HepG2 (cell line): Measurements from ENCODE around the gene ANO9. TPM values are rescaled to one million over a fixed set of nuclear protein-coding genes. Genes with fewer than 3 reads are reported as not detected.
A peak's percentile ranks its signal among the peaks of the same experiment; 100 is the strongest.

Experiments
- ATAC-seq: fragments of 200-7000 bp; cut with Tn5 transposase; 3 replicates; pipeline ENCODE4 v1.9.1; 2020; ENCODE audit warnings: mild to moderate bottlenecking, moderate library complexity
- BruUV-seq: library from RNA; stranded (reverse); fragments of 400-500 nt; replicated peaks from 2 replicates; lab custom pipeline; 2021; lab: Mats Ljungman, UMichigan
- CTCF ChIA-PET: fragments of 300-600 bp; formaldehyde crosslinking; extraction: SDS; loops from one replicate; lab custom pipeline; 2021; ENCODE audit warnings: low total read pairs, inconsistent platforms, low intra/inter-chr PET ratio; lab: Yijun Ruan, JAX
- POLR2A ChIA-PET: fragments of 350-600 bp; sonication (Branson Sonifier 250); formaldehyde crosslinking; loops from one replicate; lab custom pipeline; 2020; ENCODE audit warnings: antibody characterized with exemption, inconsistent platforms; lab: Yijun Ruan, JAX
- DNase-seq: peaks from one replicate; pipeline ENCODE4 v3.0.0-alpha.2; 2015; ENCODE audit warnings: low spot score
- FAIRE-seq: peaks from 3 replicates; lab custom pipeline; 2011; peaks lifted over from hg19 to GRCh38; lab: Jason Lieb, UNC
- H2AFZ ChIP-seq: one replicate; pipeline ENCODE4 v1.6.1; 2011; ENCODE audit warnings: low read length, inconsistent platforms
- H3K27ac ChIP-seq: fragments of 300-600 bp; 3 replicates; pipeline ENCODE4 v1.8.0; 2011; ENCODE audit warnings: mixed run types, mild to moderate bottlenecking, mixed read lengths, low read length, inconsistent platforms; ENCODE audit not compliant: insufficient read depth; ENCODE audit errors: extremely low read length
- H3K27me3 ChIP-seq, 2 experiments: fragments of 200-600 bp in 1 of 2; 2 replicates in 1 of 2; 3 replicates in 1 of 2; pipeline versions ENCODE4 v1.6.0 to v1.8.0; 2011; ENCODE audit warnings: low read length in 2 of 2, mild to moderate bottlenecking in 2 of 2, moderate library complexity in 2 of 2, inconsistent platforms in 1 of 2; ENCODE audit not compliant: insufficient read depth in 2 of 2, control insufficient read depth in 1 of 2
- H3K36me3 ChIP-seq, 2 experiments: fragments of 200-600 bp in 1 of 2; replicated peaks in 1 of 2; 2 replicates in 1 of 2; 3 replicates in 1 of 2; pipeline versions ENCODE4 v1.5.1 to v1.8.0; 2011; ENCODE audit warnings: low read length in 2 of 2, inconsistent platforms in 1 of 2; ENCODE audit not compliant: insufficient read depth in 2 of 2, control insufficient read depth in 1 of 2
- H3K4me1 ChIP-seq: 2 replicates; pipeline ENCODE4 v1.5.1; 2012; ENCODE audit warnings: low read length, inconsistent platforms; ENCODE audit not compliant: insufficient read depth
- H3K4me2 ChIP-seq: 2 replicates; pipeline ENCODE4 v1.6.0; 2011; ENCODE audit warnings: low read depth, low read length, inconsistent platforms
- H3K4me3 ChIP-seq, 3 experiments: fragments of 200-600 bp in 1 of 3; sonication (generic), shearing (Covaris generic) in 1 of 3; replicated peaks in 1 of 3; 2 replicates each; pipeline ENCODE4 v1.5.1; 2011 to 2016; ENCODE audit warnings: low read length in 3 of 3, inconsistent platforms in 2 of 3, low read depth in 2 of 3, mild to moderate bottlenecking in 2 of 3, control low read depth in 1 of 3, mixed read lengths in 1 of 3; ENCODE audit not compliant: insufficient read depth in 1 of 3
- H3K79me2 ChIP-seq: one replicate; pipeline ENCODE4 v1.6.1; 2011; ENCODE audit warnings: low read length, inconsistent platforms; ENCODE audit not compliant: insufficient read depth
- H3K9ac ChIP-seq: 2 replicates; pipeline ENCODE4 v1.6.0; 2011; ENCODE audit warnings: mild to moderate bottlenecking, low read depth, low read length, inconsistent platforms; ENCODE audit not compliant: insufficient read depth
- H3K9me3 ChIP-seq: 2 replicates; pipeline ENCODE4 v1.5.1; 2012; ENCODE audit warnings: mild to moderate bottlenecking, low read length
- H4K20me1 ChIP-seq: 2 replicates; pipeline ENCODE4 v1.6.0; 2011; ENCODE audit warnings: inconsistent platforms, mild to moderate bottlenecking, low read length, moderate library complexity; ENCODE audit not compliant: insufficient read depth
- ARNT ChIP-seq: fragments of 450-650 bp; IDR thresholded peaks from 2 replicates; pipeline ENCODE4 v1.6.1; 2017
- BORCS8-MEF2B ChIP-seq: sonication (generic); formaldehyde crosslinking; IDR thresholded peaks from 2 replicates; pipeline ENCODE4 v1.8.0; 2022; ENCODE audit warnings: mild to moderate bottlenecking, missing genetic modification reagents
- CTCF ChIP-seq: sonication (generic); formaldehyde crosslinking; IDR thresholded peaks from 2 replicates; pipeline ENCODE4 v1.5.0; 2020; ENCODE audit warnings: mild to moderate bottlenecking, missing genetic modification reagents, moderate library complexity
- DR1 ChIP-seq: sonication (generic); formaldehyde crosslinking; IDR thresholded peaks from 2 replicates; pipeline ENCODE4 v1.8.0; 2021; ENCODE audit warnings: mild to moderate bottlenecking, missing genetic modification reagents, inconsistent platforms
- FOXP1 ChIP-seq, 2 experiments: fragments of 450-650 bp in 1 of 2; IDR thresholded peaks; 2 replicates each; pipeline ENCODE4 v1.6.1; 2017 to 2018; ENCODE audit warnings: antibody characterized with exemption in 1 of 2
- HMG20B ChIP-seq: conservative IDR thresholded peaks from 2 replicates; pipeline ENCODE4 v1.6.1; 2016; ENCODE audit warnings: missing genetic modification reagents, missing compliant biosample characterization
- HNRNPLL ChIP-seq: fragments of 200-400 bp; formaldehyde crosslinking; IDR thresholded peaks from 2 replicates; pipeline ENCODE4 v1.6.1; 2017; ENCODE audit warnings: mild to moderate bottlenecking, low read depth, low read length; ENCODE audit not compliant: poor library complexity, severe bottlenecking
- NFYB ChIP-seq: sonication (generic); formaldehyde crosslinking; IDR thresholded peaks from 2 replicates; pipeline ENCODE4 v1.4.0; 2020; ENCODE audit warnings: missing genetic modification reagents
- NFYC ChIP-seq: IDR thresholded peaks from 2 replicates; pipeline ENCODE4 v1.6.1; 2016; ENCODE audit warnings: missing genetic modification reagents, missing compliant biosample characterization
- PHF8 ChIP-seq: sonication (generic); formaldehyde crosslinking; IDR thresholded peaks from 2 replicates; pipeline ENCODE4 v1.5.0; 2020; ENCODE audit warnings: missing genetic modification reagents
- PITX1 ChIP-seq: sonication (generic); formaldehyde crosslinking; IDR thresholded peaks from 2 replicates; pipeline ENCODE4 v1.5.1; 2020; ENCODE audit warnings: mild to moderate bottlenecking, missing genetic modification reagents
- POLR2A ChIP-seq, 2 experiments: IDR thresholded peaks; 2 replicates each; pipeline ENCODE4 v1.6.1; 2011; ENCODE audit warnings: low read depth in 2 of 2, low read length in 2 of 2, mild to moderate bottlenecking in 1 of 2, moderate library complexity in 1 of 2; ENCODE audit not compliant: insufficient read depth in 1 of 2
- ZNF281 ChIP-seq: sonication (generic); formaldehyde crosslinking; IDR thresholded peaks from 2 replicates; pipeline ENCODE4 v1.4.0; 2020; ENCODE audit warnings: missing genetic modification reagents, borderline replicate concordance
- ZNF558 ChIP-seq: sonication (generic); formaldehyde crosslinking; IDR thresholded peaks from 2 replicates; pipeline ENCODE4 v1.9.0; 2022; ENCODE audit warnings: mild to moderate bottlenecking, missing genetic modification reagents, borderline replicate concordance
- ZNF619 ChIP-seq: sonication (generic); formaldehyde crosslinking; IDR thresholded peaks from 2 replicates; pipeline ENCODE4 v1.4.0; 2020; ENCODE audit warnings: mild to moderate bottlenecking, missing genetic modification reagents
- ZNF749 ChIP-seq: sonication (generic); formaldehyde crosslinking; IDR thresholded peaks from 2 replicates; pipeline ENCODE4 v1.8.0; 2022; ENCODE audit warnings: mild to moderate bottlenecking, missing genetic modification reagents, moderate library complexity, borderline replicate concordance
- WGBS: methylation state at CpG from one replicate; pipeline ENCODE4 v1.1.6; 2017; ENCODE audit warnings: low lambda C conversion rate; 5-methylcytosine and 5-hydroxymethylcytosine counted together
- in situ Hi-C: cut with HindIII; loops from 2 replicates; pipeline ENCODE4 v1.10.0; 2017; ENCODE audit warnings: low pct_unique_long_range_greater_than_20kb; ENCODE audit not compliant: extremely low pct_ligation_motif_present
- intact Hi-C: fragments of 100-400 bp; cut with micrococcal nuclease; formaldehyde crosslinking; loops from one replicate; pipeline ENCODE4 v1.10.0; 2022; ENCODE audit not compliant: unreplicated experiment
- polyA plus RNA-seq, 8 experiments: library from polyadenylated mRNA; depleted of rRNA in 3 of 8; stranded (reverse) in 7 of 8; unstranded in 1 of 8; fragments of >200 nt; fragmentation: Illumina TruSeq in 4 of 8; extraction: Trizol in 4 of 8; gene quantifications; 2 replicates each; pipeline versions ENCODE4 v1.2.1 to v1.2.3, GENCODE V29; 2011 to 2016; ENCODE audit warnings: low read depth in 4 of 8, missing spikeins in 1 of 8, mixed read lengths in 1 of 8; ENCODE audit not compliant: insufficient read depth in 1 of 8
- total RNA-seq, 5 experiments: library from RNA; depleted of rRNA; stranded (reverse); fragments of >200 nt; fragmentation: Illumina TruSeq; extraction: Trizol; gene quantifications; 2 replicates each; pipeline ENCODE4 v1.2.3, GENCODE V29; 2016; ENCODE audit warnings: low read depth in 1 of 5
- TF ChIP-seq, protein P1 (sequence below): IDR thresholded peaks from 2 replicates; pipeline ENCODE4 v1.6.1; 2012; ENCODE audit warnings: inconsistent platforms

The ANO9 gene
- total and polyA plus RNA-seq, 2 of the 13 experiments (the other 11 are each of a cell fraction or from before 2014, with no cell fraction given), result 8.9 to 14.3 TPM

- TF ChIP-seq ZNF619 (CRISPR knock-in tag) (no peak), PHF8 (CRISPR knock-in tag) (0 out of 2 replicates have a peak, but pooled peaks have one; percentile 29), ZNF749 (CRISPR knock-in tag) (0 out of 2 replicates have a peak, but pooled peaks have one; percentile 30), HMG20B (CRISPR knock-in tag) (no peak), ZNF558 (CRISPR knock-in tag) (no peak), CTCF (CRISPR knock-in tag) (0 out of 2 replicates have a peak, but pooled peaks have one; percentile 11), ARNT (no peak)
- TF ChIP-seq, all 625 proteins: peak for 15
Observed at GRCh38 chr11:370070-370941, 71.5 kb downstream of the ANO9 start (continued).

- in situ Hi-C loops, result loop anchor here (5.0 kb wide), 1 partner anchor 67 kb away; no protein-coding TSS in a partner anchor
- peak within 1 kb of the TSS; percentile 53 to 83 (median 63) for H3K4me3 ChIP-seq
- no peak for DNase-seq
- peak; percentile 37; the same call in 1 of the 2 replicates for TF ChIP-seq NFYB (CRISPR knock-in tag)
- no peak for TF ChIP-seq BORCS8-MEF2B (CRISPR knock-in tag)
- TF ChIP-seq DR1 (CRISPR knock-in tag), result no peak
- 0 out of 2 replicates have a peak, but pooled peaks have one; percentile 30 for TF ChIP-seq ZNF281
- no peak for TF ChIP-seq FOXP1 (IDR thresholded peaks at IDR 0.05)
- no peak for TF ChIP-seq FOXP1 (CRISPR knock-in tag; IDR thresholded peaks at IDR 0.05)
- TF ChIP-seq POLR2A (IDR thresholded peaks at IDR 0.05; ENCODE audit: insufficient read depth in 1 of 2, low read depth in 2 of 2, low read length in 2 of 2), result 0 out of 4 replicates have a peak, but pooled peaks of 1 of the 2 experiments have one; percentile 23
- TF ChIP-seq, protein P1, sequence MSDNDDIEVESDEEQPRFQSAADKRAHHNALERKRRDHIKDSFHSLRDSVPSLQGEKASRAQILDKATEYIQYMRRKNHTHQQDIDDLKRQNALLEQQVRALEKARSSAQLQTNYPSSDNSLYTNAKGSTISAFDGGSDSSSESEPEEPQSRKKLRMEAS, result 0 out of 2 replicates have a peak, but pooled peaks have one; percentile 40
- no peak for TF ChIP-seq PITX1 (CRISPR knock-in tag)
- TF ChIP-seq NFYC, result peak; percentile 32; the same call in 1 of the 2 replicates
- peak; percentile 78 for TF ChIP-seq HNRNPLL
- TF ChIP-seq PHF8 (CRISPR knock-in tag), result peak; percentile 33
Observed at GRCh38 chr11:369336-370018, 72.3 kb downstream of the ANO9 start, which contains the start of gene B4GALNT4. Gene B4GALNT4, plus strand, starts transcription at chr11:369499. Its CDS starts 305 bp downstream, at chr11:369804.

More at GRCh38 chr11:369336-370018, 72.3 kb downstream of the ANO9 start, which contains the start of gene B4GALNT4:
- Histone ChIP-seq H3K27me3 (peaks cover 8 to 29% of the 10 kb centered on the region in 2 experiments; a peak in 4 of 5 replicates), H3K27ac (no peak within 1 kb of the TSS), H3K9me3 (no peaks in the 10 kb centered on the region), H3K9ac (peak within 1 kb of the TSS; percentile 64), H3K36me3 (peaks cover 0 to 7% of the 10 kb centered on the region in 2 experiments; a peak in 2 of 5 replicates), H3K4me2 (peak within 1 kb of the TSS; percentile 90), H3K79me2 (no peaks in the 10 kb centered on the region), H3K4me1 (peaks cover 58% of the 10 kb centered on the region), H2AFZ (no peak within 1 kb of the TSS), H4K20me1 (0 out of 2 replicates have a peak, but pooled peaks cover 4% of the 10 kb centered on the region)
- ATAC-seq, result no peak
- ChIA-PET CTCF (no interaction called here), POLR2A (no interaction called here)
- BruUV-seq, result no TSS peak
- WGBS, result 4% methylated on average over 12 of the region's 118 CpGs
- intact Hi-C loops, result no loop called here
- no peak for FAIRE-seq
